ENCODE measurements around the gene WFIKKN2. TPM values are rescaled to one million over a fixed set of nuclear protein-coding genes. Genes with fewer than 3 reads are reported as not detected.

Gene WFIKKN2
- polyA plus RNA-seq, 1 donor (not counting 4 experiments of a cell fraction or from before 2014, with no cell fraction given): not detected

DNA sequence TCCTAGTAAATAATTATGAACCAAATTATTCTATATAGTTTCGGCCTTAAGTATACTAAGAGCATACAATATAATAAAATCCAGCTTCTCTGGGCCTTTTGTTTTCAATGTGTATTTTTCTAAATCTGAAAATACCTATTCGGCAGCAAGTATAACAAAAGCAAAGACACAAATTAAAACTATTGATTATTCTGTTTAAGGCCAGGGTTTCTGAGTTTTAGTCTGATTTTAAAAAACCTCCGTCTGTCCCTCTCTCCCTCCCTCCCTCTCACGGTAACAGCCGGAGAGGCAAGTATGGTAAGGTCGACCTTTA is 29.3 kb downstream of the WFIKKN2 start:
- Histone ChIP-seq H3K79me2 (ENCODE audit: control insufficient read depth, insufficient read depth, low read length) (peaks cover 34% of the 10 kb centered on the region), H3K9me1 (ENCODE audit: control insufficient read depth, extremely low read depth, insufficient read depth, low read length) (no peaks in the 10 kb centered on the region), H3K27ac (ENCODE audit: control insufficient read depth, insufficient read depth, low read length) (peak overlapping the region; percentile 92), H3K36me3 (ENCODE audit: control insufficient read depth in 2 of 2, extremely low read depth in 1 of 2, insufficient read depth in 2 of 2, low read length in 2 of 2) (peaks cover 7 to 14% of the 10 kb centered on the region in 2 experiments), H3K27me3 (ENCODE audit: control insufficient read depth, extremely low read depth, insufficient read depth, low read length) (no peaks in the 10 kb centered on the region), H3K9ac (ENCODE audit: control insufficient read depth, extremely low read depth, insufficient read depth, low read length) (peak overlapping the region; percentile 97), H3K4me3 (ENCODE audit: control insufficient read depth in 2 of 3, extremely low read depth in 1 of 3, insufficient read depth in 2 of 3, low read depth in 1 of 3, low read length in 3 of 3) (peak overlapping the region; percentile 72 to 99 (median 98)), H3K9me3 (ENCODE audit: control insufficient read depth, low read depth, low read length) (no peaks in the 10 kb centered on the region), H2AFZ (ENCODE audit: control insufficient read depth, low read length) (no peak overlapping the region), H4K20me1 (ENCODE audit: control insufficient read depth, extremely low read depth, insufficient read depth, low read length) (peaks cover 20% of the 10 kb centered on the region), H3K4me2 (ENCODE audit: control insufficient read depth, extremely low read depth, insufficient read depth, low read depth, low read length) (peak overlapping the region; percentile 94), H3K4me1 (ENCODE audit: control insufficient read depth, extremely low read depth, insufficient read depth, low read length) (peaks cover 31% of the 10 kb centered on the region)
- no peak for TF ChIP-seq CTCF (optimal IDR thresholded peaks at IDR 0.05 in 1 of 3, IDR thresholded peaks at IDR 0.05 in 1 of 3, conservative IDR thresholded peaks at IDR 0.05 in 1 of 3; ENCODE audit: extremely low read depth in 1 of 3, insufficient read depth in 2 of 3, low read length in 3 of 3)
- TF ChIP-seq EZH2 (IDR thresholded peaks at IDR 0.05; ENCODE audit: low read length): no peak
- FAIRE-seq (no peak), DNase-seq (ENCODE audit: low read depth, low spot score) (no peak)
- dilution Hi-C loops (cut with MboI; ENCODE audit: extremely low pct_ligation_motif_present, low sequenced_read_pairs): loop anchor here (25.0 kb wide), 1 partner anchor 98 kb away; no protein-coding TSS in a partner anchor

GRCh38 chr17:50865060-50865867 is 29.9 kb downstream of the WFIKKN2 start:
- no peak for FAIRE-seq
- dilution Hi-C loops (cut with MboI; ENCODE audit: extremely low pct_ligation_motif_present, low sequenced_read_pairs): loop anchor here (25.0 kb wide), 1 partner anchor 97 kb away; no protein-coding TSS in a partner anchor
- H3K27ac ChIP-seq (ENCODE audit: control insufficient read depth, insufficient read depth, low read length): peak overlapping the region; percentile 92
- peaks cover 31% of the 10 kb centered on the region for H3K4me1 ChIP-seq (ENCODE audit: control insufficient read depth, extremely low read depth, insufficient read depth, low read length)
- H2AFZ ChIP-seq (ENCODE audit: control insufficient read depth, low read length): no peak overlapping the region
- peak overlapping the region; percentile 97 for H3K9ac ChIP-seq (ENCODE audit: control insufficient read depth, extremely low read depth, insufficient read depth, low read length)
- H3K4me3 ChIP-seq (ENCODE audit: control insufficient read depth in 2 of 3, extremely low read depth in 1 of 3, insufficient read depth in 2 of 3, low read depth in 1 of 3, low read length in 3 of 3): peak overlapping the region; percentile 72 to 99 (median 98)
- H3K4me2 ChIP-seq (ENCODE audit: control insufficient read depth, extremely low read depth, insufficient read depth, low read depth, low read length): peak overlapping the region; percentile 94
- no peaks in the 10 kb centered on the region for H3K9me1 ChIP-seq (ENCODE audit: control insufficient read depth, extremely low read depth, insufficient read depth, low read length)
- H3K36me3 ChIP-seq (ENCODE audit: control insufficient read depth in 2 of 2, extremely low read depth in 1 of 2, insufficient read depth in 2 of 2, low read length in 2 of 2): peaks cover 7 to 14% of the 10 kb centered on the region in 2 experiments
- H3K9me3 ChIP-seq (ENCODE audit: control insufficient read depth, low read depth, low read length): no peaks in the 10 kb centered on the region
- DNase-seq (ENCODE audit: low read depth, low spot score): no peak
- TF ChIP-seq EZH2 (IDR thresholded peaks at IDR 0.05; ENCODE audit: low read length): no peak
- no peak for TF ChIP-seq CTCF (optimal IDR thresholded peaks at IDR 0.05 in 1 of 3, IDR thresholded peaks at IDR 0.05 in 1 of 3, conservative IDR thresholded peaks at IDR 0.05 in 1 of 3; ENCODE audit: extremely low read depth in 1 of 3, insufficient read depth in 2 of 3, low read length in 3 of 3)
- peaks cover 34% of the 10 kb centered on the region for H3K79me2 ChIP-seq (ENCODE audit: control insufficient read depth, insufficient read depth, low read length)
- H3K27me3 ChIP-seq (ENCODE audit: control insufficient read depth, extremely low read depth, insufficient read depth, low read length): no peaks in the 10 kb centered on the region
- H4K20me1 ChIP-seq (ENCODE audit: control insufficient read depth, extremely low read depth, insufficient read depth, low read length): peaks cover 20% of the 10 kb centered on the region

Data from keratinocyte (primary cell).